ENCODE measurements around the gene BPNT1. TPM values are rescaled to one million over a fixed set of nuclear protein-coding genes. Genes with fewer than 3 reads are reported as not detected.

The BPNT1 gene
- total RNA-seq, 1 donor from 2014 or later: 26.5 TPM

DNA sequence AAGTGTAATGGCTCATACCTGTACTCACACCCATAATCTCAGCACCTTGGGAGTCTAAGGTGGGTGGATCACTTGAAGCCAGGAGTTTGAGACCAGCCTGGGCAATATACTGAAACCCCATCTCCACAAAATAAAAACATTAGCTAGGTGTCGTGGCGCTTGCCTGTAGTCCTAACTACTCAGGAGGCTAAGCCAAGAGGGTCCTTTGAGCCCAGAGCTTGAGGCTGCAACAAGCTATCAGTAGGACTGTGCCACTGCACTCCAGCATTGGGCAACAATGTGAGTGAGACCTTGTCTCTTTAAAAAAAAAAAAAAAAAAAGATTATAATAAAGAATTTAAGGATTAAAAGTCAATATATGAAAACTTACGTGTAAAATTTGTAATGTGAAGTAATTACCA lies 11.7 kb downstream of the BPNT1 start:
- Histone ChIP-seq H3K27me3 (no peaks in the 10 kb centered on the region), H3K27ac (no peak overlapping the region), H3K4me3 (no peak overlapping the region), H3K36me3 (peaks cover 0 to 6% of the 10 kb centered on the region in 2 donors), H3K9me3 (no peaks in the 10 kb centered on the region), H3K4me1 (no peaks in the 10 kb centered on the region)
- TF ChIP-seq, protein P1, sequence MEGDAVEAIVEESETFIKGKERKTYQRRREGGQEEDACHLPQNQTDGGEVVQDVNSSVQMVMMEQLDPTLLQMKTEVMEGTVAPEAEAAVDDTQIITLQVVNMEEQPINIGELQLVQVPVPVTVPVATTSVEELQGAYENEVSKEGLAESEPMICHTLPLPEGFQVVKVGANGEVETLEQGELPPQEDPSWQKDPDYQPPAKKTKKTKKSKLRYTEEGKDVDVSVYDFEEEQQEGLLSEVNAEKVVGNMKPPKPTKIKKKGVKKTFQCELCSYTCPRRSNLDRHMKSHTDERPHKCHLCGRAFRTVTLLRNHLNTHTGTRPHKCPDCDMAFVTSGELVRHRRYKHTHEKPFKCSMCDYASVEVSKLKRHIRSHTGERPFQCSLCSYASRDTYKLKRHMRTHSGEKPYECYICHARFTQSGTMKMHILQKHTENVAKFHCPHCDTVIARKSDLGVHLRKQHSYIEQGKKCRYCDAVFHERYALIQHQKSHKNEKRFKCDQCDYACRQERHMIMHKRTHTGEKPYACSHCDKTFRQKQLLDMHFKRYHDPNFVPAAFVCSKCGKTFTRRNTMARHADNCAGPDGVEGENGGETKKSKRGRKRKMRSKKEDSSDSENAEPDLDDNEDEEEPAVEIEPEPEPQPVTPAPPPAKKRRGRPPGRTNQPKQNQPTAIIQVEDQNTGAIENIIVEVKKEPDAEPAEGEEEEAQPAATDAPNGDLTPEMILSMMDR (IDR thresholded peaks at IDR 0.05): no peak
- TF ChIP-seq POLR2A (IDR thresholded peaks at IDR 0.05): no peak
- TF ChIP-seq POLR2AphosphoS5 (IDR thresholded peaks at IDR 0.05; ENCODE audit: insufficient read depth in 1 of 2, low read depth in 1 of 2): no peak
- intact Hi-C loops (cut with DNase I): no loop called here
- no peak for DNase-seq (ENCODE audit: extremely low spot score in 2 of 2)

GRCh38 chr1:220076861-220077762 lies 12.5 kb downstream of the BPNT1 start:
- Histone ChIP-seq H3K4me1 (no peaks in the 10 kb centered on the region), H3K4me3 (no peak overlapping the region), H3K36me3 (peaks cover 0 to 13% of the 10 kb centered on the region in 2 donors), H3K9me3 (no peaks in the 10 kb centered on the region), H3K27ac (no peak overlapping the region), H3K27me3 (no peaks in the 10 kb centered on the region)
- no peak for DNase-seq (ENCODE audit: extremely low spot score in 2 of 2)
- intact Hi-C loops (cut with DNase I): no loop called here
- TF ChIP-seq POLR2A (IDR thresholded peaks at IDR 0.05) (no peak), POLR2AphosphoS5 (IDR thresholded peaks at IDR 0.05; ENCODE audit: insufficient read depth in 1 of 2, low read depth in 1 of 2) (no peak)
- TF ChIP-seq, protein P1 (IDR thresholded peaks at IDR 0.05): no peak

- intact Hi-C loops (cut with DNase I): no loop called here
- Histone ChIP-seq H3K36me3 (peaks cover 0 to 55% of the 10 kb centered on the region in 2 donors), H3K9me3 (no peaks in the 10 kb centered on the region), H3K27me3 (no peaks in the 10 kb centered on the region), H3K4me1 (no peaks in the 10 kb centered on the region), H3K4me3 (no peak overlapping the region), H3K27ac (no peak overlapping the region)
- no peak for TF ChIP-seq POLR2A (IDR thresholded peaks at IDR 0.05)
- TF ChIP-seq, protein P1 (IDR thresholded peaks at IDR 0.05): no peak
- TF ChIP-seq POLR2AphosphoS5 (IDR thresholded peaks at IDR 0.05; ENCODE audit: insufficient read depth in 1 of 2, low read depth in 1 of 2): no peak
- no peak for DNase-seq (ENCODE audit: extremely low spot score in 2 of 2)
Measured at GRCh38 chr1:220067269-220068204, 22.1 kb downstream of the BPNT1 start.

- H3K4me3 ChIP-seq: no peak overlapping the region
- no peaks in the 10 kb centered on the region for H3K9me3 ChIP-seq
- H3K36me3 ChIP-seq: peaks cover 0 to 61% of the 10 kb centered on the region in 2 donors
- intact Hi-C loops (cut with DNase I): no loop called here
- H3K4me1 ChIP-seq: no peaks in the 10 kb centered on the region
- H3K27me3 ChIP-seq: no peaks in the 10 kb centered on the region
- TF ChIP-seq, protein P1 (IDR thresholded peaks at IDR 0.05): no peak
- TF ChIP-seq POLR2AphosphoS5 (IDR thresholded peaks at IDR 0.05; ENCODE audit: insufficient read depth in 1 of 2, low read depth in 1 of 2): no peak
- TF ChIP-seq POLR2A (IDR thresholded peaks at IDR 0.05): no peak
- H3K27ac ChIP-seq: no peak overlapping the region
- DNase-seq (ENCODE audit: extremely low spot score in 2 of 2): no peak
Measured at GRCh38 chr1:220062629-220063028, 27.0 kb downstream of the BPNT1 start.
